Immature natural killer cell (primary cell): ENCODE measurements around the gene PRKN. TPM values are rescaled to one million over a fixed set of nuclear protein-coding genes. Genes with fewer than 3 reads are reported as not detected.

Experiments
- DNase-seq, 3 donors: peaks; one replicate each; pipeline ENCODE4 v3.0.0; 2022; ENCODE audit warnings: mixed read lengths in 1 of 3
- H3K27ac Mint-ChIP-seq, 6 donors: one replicate each; pipeline ENCODE4 v1.8.0; 2020; ENCODE audit warnings: mixed read lengths in 6 of 6, mild to moderate bottlenecking in 5 of 6, inconsistent platforms in 4 of 6, moderate library complexity in 3 of 6
- H3K27me3 Mint-ChIP-seq, 3 donors: one replicate each; pipeline ENCODE4 v1.8.0; 2020 to 2021; ENCODE audit warnings: low read depth in 3 of 3, mild to moderate bottlenecking in 3 of 3, mixed read lengths in 3 of 3, moderate library complexity in 3 of 3, inconsistent platforms in 1 of 3
- H3K36me3 Mint-ChIP-seq, 3 donors: one replicate each; pipeline ENCODE4 v1.8.0; 2020; ENCODE audit warnings: mixed read lengths in 3 of 3, inconsistent platforms in 2 of 3, mild to moderate bottlenecking in 2 of 3
- H3K4me1 Mint-ChIP-seq, 2 donors: one replicate each; pipeline ENCODE4 v1.8.0; 2020; ENCODE audit warnings: inconsistent platforms in 2 of 2, mild to moderate bottlenecking in 2 of 2, mixed read lengths in 2 of 2, moderate library complexity in 1 of 2
- H3K4me3 Mint-ChIP-seq, 5 donors: one replicate each; pipeline ENCODE4 v1.8.0; 2020; ENCODE audit warnings: mild to moderate bottlenecking in 5 of 5, mixed read lengths in 5 of 5, inconsistent platforms in 3 of 5, moderate library complexity in 3 of 5
- H3K9me3 Mint-ChIP-seq, 6 donors: one replicate each; pipeline ENCODE4 v1.8.0; 2020; ENCODE audit warnings: mild to moderate bottlenecking in 6 of 6, mixed read lengths in 6 of 6, inconsistent platforms in 4 of 6, moderate library complexity in 3 of 6
- polyA plus RNA-seq, 3 donors: library from polyadenylated mRNA; unstranded; fragments of 300-500 nt; fragmentation: Illumina TruSeq; gene quantifications; one replicate each; pipeline ENCODE4 v1.2.3, GENCODE V29; 2021

Gene PRKN
- polyA plus RNA-seq, 3 donors from 2014 or later, result 0.37 to 6.4 (median 2.8) TPM

- Mint-ChIP-seq H3K9me3 (no peaks in the 10 kb centered on the region), H3K36me3 (no peaks in the 10 kb centered on the region), H3K4me1 (no peaks in the 10 kb centered on the region), H3K27me3 (peaks cover 2 to 3% (median 2%) of the 10 kb centered on the region in 3 donors), H3K4me3 (no peak overlapping the region), H3K27ac (no peak overlapping the region)
- no peak for DNase-seq
These were observed 978.0 kb downstream of the PRKN start for GRCh38 chr6:161749576-161749975.

- Mint-ChIP-seq H3K27me3 (peaks cover 2% of the 10 kb centered on the region in 3 donors), H3K4me3 (no peak overlapping the region), H3K36me3 (no peaks in the 10 kb centered on the region), H3K27ac (no peak overlapping the region), H3K9me3 (no peaks in the 10 kb centered on the region), H3K4me1 (no peaks in the 10 kb centered on the region)
- DNase-seq, result no peak
These were observed 978.8 kb downstream of the PRKN start for GRCh38 chr6:161748535-161749416.

GRCh38 chr6:161747506-161747905, 980.1 kb downstream of the PRKN start:
- H3K4me1 Mint-ChIP-seq, result no peaks in the 10 kb centered on the region
- DNase-seq, result no peak
- no peak overlapping the region for H3K4me3 Mint-ChIP-seq
- H3K27me3 Mint-ChIP-seq, result peaks cover 2% of the 10 kb centered on the region in 3 donors
- no peaks in the 10 kb centered on the region for H3K36me3 Mint-ChIP-seq
- H3K9me3 Mint-ChIP-seq, result no peaks in the 10 kb centered on the region
- no peak overlapping the region for H3K27ac Mint-ChIP-seq

GRCh38 chr6:161745594-161746141, 981.9 kb downstream of the PRKN start:
- no peak for DNase-seq
- peaks cover 0 to 2% (median 2%) of the 10 kb centered on the region in 3 donors for H3K27me3 Mint-ChIP-seq
- H3K4me3 Mint-ChIP-seq, result no peak overlapping the region
- H3K36me3 Mint-ChIP-seq, result no peaks in the 10 kb centered on the region
- H3K9me3 Mint-ChIP-seq, result no peaks in the 10 kb centered on the region
- no peaks in the 10 kb centered on the region for H3K4me1 Mint-ChIP-seq
- no peak overlapping the region for H3K27ac Mint-ChIP-seq

- Mint-ChIP-seq H3K36me3 (no peaks in the 10 kb centered on the region), H3K4me3 (no peak overlapping the region), H3K4me1 (no peaks in the 10 kb centered on the region), H3K27me3 (peaks cover 0 to 2% (median under 1%) of the 10 kb centered on the region in 3 donors), H3K9me3 (no peaks in the 10 kb centered on the region), H3K27ac (no peak overlapping the region)
- no peak for DNase-seq
These were observed 982.4 kb downstream of the PRKN start for GRCh38 chr6:161745128-161745527.

- Mint-ChIP-seq H3K27me3 (peaks cover 0 to 2% (median 0%) of the 10 kb centered on the region in 3 donors), H3K4me1 (no peaks in the 10 kb centered on the region), H3K9me3 (no peaks in the 10 kb centered on the region), H3K4me3 (no peak overlapping the region), H3K27ac (no peak overlapping the region), H3K36me3 (no peaks in the 10 kb centered on the region)
- DNase-seq, result no peak
These were observed 983.1 kb downstream of the PRKN start for GRCh38 chr6:161744211-161745067.

GRCh38 chr6:161743509-161744178, 983.9 kb downstream of the PRKN start:
- no peaks in the 10 kb centered on the region for H3K9me3 Mint-ChIP-seq
- no peak for DNase-seq
- no peaks in the 10 kb centered on the region for H3K36me3 Mint-ChIP-seq
- H3K27me3 Mint-ChIP-seq, result peaks cover 0 to 2% (median 0%) of the 10 kb centered on the region in 3 donors
- no peak overlapping the region for H3K27ac Mint-ChIP-seq
- no peak overlapping the region for H3K4me3 Mint-ChIP-seq
- no peaks in the 10 kb centered on the region for H3K4me1 Mint-ChIP-seq

- H3K4me3 Mint-ChIP-seq, result no peak overlapping the region
- H3K36me3 Mint-ChIP-seq, result no peaks in the 10 kb centered on the region
- no peaks in the 10 kb centered on the region for H3K4me1 Mint-ChIP-seq
- no peak for DNase-seq
- peaks cover 0 to 2% (median 0%) of the 10 kb centered on the region in 3 donors for H3K27me3 Mint-ChIP-seq
- no peak overlapping the region for H3K27ac Mint-ChIP-seq
- no peaks in the 10 kb centered on the region for H3K9me3 Mint-ChIP-seq
These were observed 987.1 kb downstream of the PRKN start for GRCh38 chr6:161740486-161740885.

GRCh38 chr6:161736781-161737292, 990.7 kb downstream of the PRKN start:
- Mint-ChIP-seq H3K27ac (no peak overlapping the region), H3K9me3 (no peaks in the 10 kb centered on the region), H3K4me1 (no peaks in the 10 kb centered on the region), H3K4me3 (no peak overlapping the region), H3K36me3 (no peaks in the 10 kb centered on the region), H3K27me3 (peaks cover 0 to 2% (median 0%) of the 10 kb centered on the region in 3 donors)
- DNase-seq, result no peak

- Mint-ChIP-seq H3K27me3 (peaks cover 0 to 2% (median 0%) of the 10 kb centered on the region in 3 donors), H3K4me1 (no peaks in the 10 kb centered on the region), H3K9me3 (no peaks in the 10 kb centered on the region), H3K36me3 (no peaks in the 10 kb centered on the region), H3K27ac (no peak overlapping the region), H3K4me3 (no peak overlapping the region)
- DNase-seq, result no peak
These were observed 991.2 kb downstream of the PRKN start for GRCh38 chr6:161736326-161736725.

- Mint-ChIP-seq H3K36me3 (peaks cover 0 to 7% (median 0%) of the 10 kb centered on the region in 3 donors), H3K9me3 (peaks cover 0 to 15% (median 2%) of the 10 kb centered on the region in 6 donors), H3K27me3 (peaks cover 0 to 2% (median 0%) of the 10 kb centered on the region in 3 donors), H3K4me1 (no peaks in the 10 kb centered on the region), H3K4me3 (no peak overlapping the region), H3K27ac (no peak overlapping the region)
- DNase-seq, result no peak
These were observed 995.0 kb downstream of the PRKN start for GRCh38 chr6:161732594-161732993.

- DNase-seq, result no peak
- peaks cover 0 to 15% (median 2%) of the 10 kb centered on the region in 6 donors for H3K9me3 Mint-ChIP-seq
- no peak overlapping the region for H3K27ac Mint-ChIP-seq
- peaks cover 0 to 7% (median 0%) of the 10 kb centered on the region in 3 donors for H3K36me3 Mint-ChIP-seq
- H3K4me3 Mint-ChIP-seq, result no peak overlapping the region
- peaks cover 1 to 3% (median 2%) of the 10 kb centered on the region in 3 donors for H3K27me3 Mint-ChIP-seq
- H3K4me1 Mint-ChIP-seq, result no peaks in the 10 kb centered on the region
These were observed 1000.3 kb downstream of the PRKN start for GRCh38 chr6:161727083-161727833.

- Mint-ChIP-seq H3K4me1 (no peaks in the 10 kb centered on the region), H3K4me3 (no peak overlapping the region), H3K27ac (no peak overlapping the region), H3K27me3 (peaks cover 1 to 3% (median 3%) of the 10 kb centered on the region in 3 donors), H3K9me3 (no peaks in the 10 kb centered on the region), H3K36me3 (no peaks in the 10 kb centered on the region)
- DNase-seq, result no peak
These were observed 1005.2 kb downstream of the PRKN start for GRCh38 chr6:161722394-161722793.
